Hematopoietic multipotent progenitor cell treated with erythropoietin and hydrocortisone succinate and interleukin-3 and kit ligand, for 6 days (in vitro differentiated cells): ENCODE measurements around the gene MYG1.

Experiments used
- DNase-seq: peaks from one replicate; pipeline ENCODE4 v3.0.0-alpha.2; 2015

Gene MYG1

GRCh38 chr12:53299454-53300180 lies at the start of gene MYG1:
MYG1 (plus strand) TSS chr12:53299695; CDS start chr12:53299738, 43 bp downstream.
- DNase-seq: peak; percentile 96

GRCh38 chr12:53251477-53252348 lies 47.8 kb upstream of the MYG1 start:
- peak; percentile 89 for DNase-seq

GRCh38 chr12:53252349-53252916 lies 47.1 kb upstream of the MYG1 start:
- DNase-seq: peak; percentile 61

GRCh38 chr12:53253298-53253697 lies 46.2 kb upstream of the MYG1 start:
- DNase-seq: no peak

GRCh38 chr12:53254816-53255545 lies 44.5 kb upstream of the MYG1 start:
- DNase-seq: peak; percentile 44

- peak; percentile 74 for DNase-seq
Observed at GRCh38 chr12:53255996-53256395, 43.5 kb upstream of the MYG1 start.

- no peak for DNase-seq
Observed at GRCh38 chr12:53258541-53259539, 40.7 kb upstream of the MYG1 start.

GRCh38 chr12:53259891-53260290 lies 39.6 kb upstream of the MYG1 start:
- no peak for DNase-seq

GRCh38 chr12:53265783-53266182 lies 33.7 kb upstream of the MYG1 start:
- no peak for DNase-seq

- DNase-seq: peak; percentile 41
Observed at GRCh38 chr12:53267306-53267998, 32.0 kb upstream of the MYG1 start.

GRCh38 chr12:53267999-53268629 lies 31.4 kb upstream of the MYG1 start, which contains the start of gene ESPL1:
ESPL1 (plus strand) TSS chr12:53268299; CDS start chr12:53268767, 468 bp downstream.
- peak; percentile 91 for DNase-seq

- DNase-seq: no peak
Observed at GRCh38 chr12:53268630-53269562, 30.6 kb upstream of the MYG1 start.

GRCh38 chr12:53274445-53274844 lies 25.1 kb upstream of the MYG1 start:
- no peak for DNase-seq

- no peak for DNase-seq
Observed at GRCh38 chr12:53276511-53276910, 23.0 kb upstream of the MYG1 start.

GRCh38 chr12:53277981-53278380 lies 21.5 kb upstream of the MYG1 start:
- DNase-seq: no peak

- DNase-seq: no peak
Observed at GRCh38 chr12:53279283-53279869, 20.1 kb upstream of the MYG1 start.

GRCh38 chr12:53279888-53280498 lies 19.5 kb upstream of the MYG1 start:
- DNase-seq: no peak

- DNase-seq: no peak
Observed at GRCh38 chr12:53286448-53286847, 13.0 kb upstream of the MYG1 start.
